Measurements from ENCODE around the gene CCND3.

DNA sequence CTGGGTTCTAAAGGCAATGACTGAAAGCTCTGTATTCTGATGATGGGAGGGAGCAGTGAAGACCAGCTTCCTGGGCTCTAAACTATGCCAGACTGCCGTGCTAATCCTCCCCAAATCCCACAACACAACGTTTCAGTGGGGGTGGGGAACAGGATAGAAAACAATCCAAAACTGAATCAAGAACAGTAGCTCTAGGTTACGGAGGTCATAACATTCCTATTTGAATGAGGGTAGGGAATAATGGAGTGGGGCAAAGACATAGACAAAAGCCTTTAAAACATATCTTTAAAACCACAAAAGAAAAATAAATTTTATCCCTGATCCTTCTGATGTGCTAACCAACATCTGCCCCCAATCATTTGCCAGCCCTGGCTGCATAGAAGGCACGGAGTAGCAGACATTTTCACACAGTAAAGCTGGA lies 54.3 kb downstream of the CCND3 start:
- TF ChIP-seq, protein P1, sequence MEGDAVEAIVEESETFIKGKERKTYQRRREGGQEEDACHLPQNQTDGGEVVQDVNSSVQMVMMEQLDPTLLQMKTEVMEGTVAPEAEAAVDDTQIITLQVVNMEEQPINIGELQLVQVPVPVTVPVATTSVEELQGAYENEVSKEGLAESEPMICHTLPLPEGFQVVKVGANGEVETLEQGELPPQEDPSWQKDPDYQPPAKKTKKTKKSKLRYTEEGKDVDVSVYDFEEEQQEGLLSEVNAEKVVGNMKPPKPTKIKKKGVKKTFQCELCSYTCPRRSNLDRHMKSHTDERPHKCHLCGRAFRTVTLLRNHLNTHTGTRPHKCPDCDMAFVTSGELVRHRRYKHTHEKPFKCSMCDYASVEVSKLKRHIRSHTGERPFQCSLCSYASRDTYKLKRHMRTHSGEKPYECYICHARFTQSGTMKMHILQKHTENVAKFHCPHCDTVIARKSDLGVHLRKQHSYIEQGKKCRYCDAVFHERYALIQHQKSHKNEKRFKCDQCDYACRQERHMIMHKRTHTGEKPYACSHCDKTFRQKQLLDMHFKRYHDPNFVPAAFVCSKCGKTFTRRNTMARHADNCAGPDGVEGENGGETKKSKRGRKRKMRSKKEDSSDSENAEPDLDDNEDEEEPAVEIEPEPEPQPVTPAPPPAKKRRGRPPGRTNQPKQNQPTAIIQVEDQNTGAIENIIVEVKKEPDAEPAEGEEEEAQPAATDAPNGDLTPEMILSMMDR (conservative IDR thresholded peaks at IDR 0.05; ENCODE audit: low read length) = no peak
- TF ChIP-seq EZH2phosphoT487 (IDR thresholded peaks at IDR 0.05; ENCODE audit: borderline replicate concordance) = no peak

All from Loucy (cell line).